Esophagus (tissue), 2 donors: ENCODE results near the gene RGMA. TPM values are rescaled to one million over a fixed set of nuclear protein-coding genes. Genes with fewer than 3 reads are reported as not detected.

Experiments
- H3K27ac ChIP-seq, 2 donors: one replicate each; pipeline ENCODE4 v1.5.1; 2013; ENCODE audit warnings: low read depth in 2 of 2, mild to moderate bottlenecking in 2 of 2, inconsistent platforms in 1 of 2, low read length in 1 of 2, moderate library complexity in 1 of 2
- H3K27me3 ChIP-seq, 2 donors: one replicate each; pipeline ENCODE4 v1.6.1; 2013; ENCODE audit warnings: low read length in 2 of 2, control low read depth in 1 of 2, mild to moderate bottlenecking in 1 of 2; ENCODE audit not compliant: insufficient read depth in 2 of 2, control insufficient read depth in 1 of 2
- H3K36me3 ChIP-seq, 2 donors: one replicate each; pipeline ENCODE4 v1.6.1; 2013; ENCODE audit warnings: low read length in 1 of 2; ENCODE audit not compliant: control insufficient read depth in 2 of 2, insufficient read depth in 2 of 2
- H3K4me1 ChIP-seq, 2 donors: one replicate each; pipeline ENCODE4 v1.6.1; 2013; ENCODE audit warnings: low read length in 1 of 2; ENCODE audit not compliant: control insufficient read depth in 2 of 2, insufficient read depth in 2 of 2
- H3K4me3 ChIP-seq, 2 donors: one replicate each; pipeline ENCODE4 v1.5.1; 2013; ENCODE audit warnings: low read length in 2 of 2, mild to moderate bottlenecking in 2 of 2, low read depth in 1 of 2, moderate library complexity in 1 of 2
- H3K9me3 ChIP-seq, 2 donors: one replicate each; pipeline ENCODE4 v1.6.1; 2013; ENCODE audit warnings: mild to moderate bottlenecking in 2 of 2, low read depth in 1 of 2, low read length in 1 of 2, moderate library complexity in 1 of 2; ENCODE audit not compliant: control insufficient read depth in 2 of 2, insufficient read depth in 1 of 2
- WGBS, 2 donors: extraction: QIAGEN DNeasy Blood & Tissue Kit; methylation state at CpG; one replicate each; pipeline ENCODE4 v1.1.7; 2013; 5-methylcytosine and 5-hydroxymethylcytosine counted together
- polyA plus RNA-seq, 2 donors: library from polyadenylated mRNA; stranded (reverse); fragments of 200-250 nt; gene quantifications; one replicate each; pipeline ENCODE4 v1.2.3, GENCODE V29; 2013
- donor health status: healthy with polysubstance abuse.
- donor health status: Bipolar disorder and iron deficiency.

The RGMA gene
- polyA plus RNA-seq, 2 donors = 27.7 to 30.9 TPM

- Histone ChIP-seq H3K27me3 (no peaks in the 10 kb centered on the region), H3K4me3 (no peak overlapping the region), H3K27ac (peak overlapping the region; percentile 95 to 96), H3K9me3 (no peaks in the 10 kb centered on the region), H3K4me1 (peaks cover 10 to 40% of the 10 kb centered on the region in 2 donors), H3K36me3 (peaks cover 20 to 27% of the 10 kb centered on the region in 2 donors)
- 35 to 50% methylated on average over 13 of the region's 13 CpGs for WGBS, 2 donors
Measured at GRCh38 chr15:93028111-93028631, 60.8 kb downstream of the RGMA start.

GRCh38 chr15:93027413-93027812 lies 61.6 kb downstream of the RGMA start:
- WGBS, 2 donors = 67 to 77% methylated on average over 10 of the region's 10 CpGs
- Histone ChIP-seq H3K27ac (peak overlapping the region; percentile 86 to 95), H3K36me3 (peaks cover 22 to 30% of the 10 kb centered on the region in 2 donors), H3K9me3 (no peaks in the 10 kb centered on the region), H3K27me3 (no peaks in the 10 kb centered on the region), H3K4me3 (no peak overlapping the region), H3K4me1 (peaks cover 10 to 40% of the 10 kb centered on the region in 2 donors)

GRCh38 chr15:93026380-93026817 lies 62.6 kb downstream of the RGMA start:
- no peaks in the 10 kb centered on the region for H3K9me3 ChIP-seq

GRCh38 chr15:93025625-93025982 lies 63.4 kb downstream of the RGMA start:
- Histone ChIP-seq H3K27ac (peak overlapping the region in 1 of 2 donors; percentile 57), H3K36me3 (peaks cover 29 to 38% of the 10 kb centered on the region in 2 donors), H3K9me3 (no peaks in the 10 kb centered on the region), H3K27me3 (no peaks in the 10 kb centered on the region), H3K4me3 (no peak overlapping the region), H3K4me1 (peaks cover 10 to 36% of the 10 kb centered on the region in 2 donors)
- 70 to 94% methylated on average over 1 of the region's 1 CpG for WGBS, 2 donors

More at GRCh38 chr15:93026380-93026817, 62.6 kb downstream of the RGMA start:
- Histone ChIP-seq H3K27me3 (no peaks in the 10 kb centered on the region), H3K27ac (peak overlapping the region; percentile 19 to 49), H3K4me1 (peaks cover 10 to 40% of the 10 kb centered on the region in 2 donors), H3K36me3 (peaks cover 25 to 35% of the 10 kb centered on the region in 2 donors), H3K4me3 (no peak overlapping the region)
- WGBS, 2 donors = 79 to 84% methylated on average over 9 of the region's 9 CpGs

- Histone ChIP-seq H3K27me3 (no peaks in the 10 kb centered on the region), H3K4me1 (peaks cover 10 to 30% of the 10 kb centered on the region in 2 donors), H3K9me3 (no peaks in the 10 kb centered on the region), H3K27ac (peak overlapping the region in 1 of 2 donors; percentile 57), H3K4me3 (no peak overlapping the region), H3K36me3 (peaks cover 35 to 45% of the 10 kb centered on the region in 2 donors)
- WGBS, 2 donors = 87 to 88% methylated on average over 8 of the region's 8 CpGs
Measured at GRCh38 chr15:93024716-93025624, 64.0 kb downstream of the RGMA start.

GRCh38 chr15:93024293-93024692 lies 64.7 kb downstream of the RGMA start:
- H3K36me3 ChIP-seq = peaks cover 36 to 47% of the 10 kb centered on the region in 2 donors
- H3K4me3 ChIP-seq = no peak overlapping the region
- 97 to 98% methylated on average over 10 of the region's 10 CpGs for WGBS, 2 donors
- no peaks in the 10 kb centered on the region for H3K9me3 ChIP-seq
- peaks cover 9 to 26% of the 10 kb centered on the region in 2 donors for H3K4me1 ChIP-seq
- no peak overlapping the region for H3K27ac ChIP-seq
- H3K27me3 ChIP-seq = no peaks in the 10 kb centered on the region

GRCh38 chr15:93020976-93021772 lies 67.8 kb downstream of the RGMA start:
- H3K9me3 ChIP-seq = no peaks in the 10 kb centered on the region
- H3K36me3 ChIP-seq = peaks cover 35 to 40% of the 10 kb centered on the region in 2 donors
- 94 to 95% methylated on average over 3 of the region's 3 CpGs for WGBS, 2 donors
- no peaks in the 10 kb centered on the region for H3K27me3 ChIP-seq
- H3K4me3 ChIP-seq = no peak overlapping the region
- no peak overlapping the region for H3K27ac ChIP-seq
- H3K4me1 ChIP-seq = peaks cover 0 to 4% of the 10 kb centered on the region in 2 donors

- Histone ChIP-seq H3K27me3 (no peaks in the 10 kb centered on the region), H3K9me3 (no peaks in the 10 kb centered on the region), H3K36me3 (peaks cover 24 to 35% of the 10 kb centered on the region in 2 donors), H3K4me3 (no peak overlapping the region), H3K4me1 (no peaks in the 10 kb centered on the region), H3K27ac (no peak overlapping the region)
- 96 to 97% methylated on average over 10 of the region's 10 CpGs for WGBS, 2 donors
Measured at GRCh38 chr15:93019971-93020370, 69.0 kb downstream of the RGMA start.

GRCh38 chr15:93019090-93019489 lies 69.9 kb downstream of the RGMA start:
- Histone ChIP-seq H3K4me3 (no peak overlapping the region), H3K4me1 (no peaks in the 10 kb centered on the region), H3K27ac (no peak overlapping the region), H3K36me3 (peaks cover 23 to 31% of the 10 kb centered on the region in 2 donors), H3K9me3 (no peaks in the 10 kb centered on the region), H3K27me3 (no peaks in the 10 kb centered on the region)
- 89 to 93% methylated on average over 7 of the region's 7 CpGs for WGBS, 2 donors
